ENCODE results near the gene KATNAL2.

DNA sequence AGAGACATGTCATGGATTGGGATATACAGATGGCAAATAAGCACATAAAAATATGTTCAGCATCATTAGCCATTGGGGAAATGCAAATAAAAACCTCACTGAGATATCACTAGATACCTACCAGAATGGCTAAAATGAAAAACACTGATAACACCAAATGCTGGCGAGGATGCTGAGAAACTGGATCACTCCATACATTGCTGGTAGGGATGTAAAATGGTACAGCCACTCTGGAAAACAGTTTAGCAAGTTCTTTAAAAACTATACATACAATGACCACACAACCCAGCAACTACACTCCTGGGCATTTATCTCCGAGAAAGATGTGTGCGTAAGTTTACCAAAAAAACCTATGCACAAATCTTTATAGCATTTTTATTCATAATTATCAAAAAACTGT lies 14.0 kb upstream of the KATNAL2 start:
- TF ChIP-seq EZH2 (IDR thresholded peaks at IDR 0.05; ENCODE audit: low read length, unreplicated experiment), result no peak
- TF ChIP-seq, protein P1, sequence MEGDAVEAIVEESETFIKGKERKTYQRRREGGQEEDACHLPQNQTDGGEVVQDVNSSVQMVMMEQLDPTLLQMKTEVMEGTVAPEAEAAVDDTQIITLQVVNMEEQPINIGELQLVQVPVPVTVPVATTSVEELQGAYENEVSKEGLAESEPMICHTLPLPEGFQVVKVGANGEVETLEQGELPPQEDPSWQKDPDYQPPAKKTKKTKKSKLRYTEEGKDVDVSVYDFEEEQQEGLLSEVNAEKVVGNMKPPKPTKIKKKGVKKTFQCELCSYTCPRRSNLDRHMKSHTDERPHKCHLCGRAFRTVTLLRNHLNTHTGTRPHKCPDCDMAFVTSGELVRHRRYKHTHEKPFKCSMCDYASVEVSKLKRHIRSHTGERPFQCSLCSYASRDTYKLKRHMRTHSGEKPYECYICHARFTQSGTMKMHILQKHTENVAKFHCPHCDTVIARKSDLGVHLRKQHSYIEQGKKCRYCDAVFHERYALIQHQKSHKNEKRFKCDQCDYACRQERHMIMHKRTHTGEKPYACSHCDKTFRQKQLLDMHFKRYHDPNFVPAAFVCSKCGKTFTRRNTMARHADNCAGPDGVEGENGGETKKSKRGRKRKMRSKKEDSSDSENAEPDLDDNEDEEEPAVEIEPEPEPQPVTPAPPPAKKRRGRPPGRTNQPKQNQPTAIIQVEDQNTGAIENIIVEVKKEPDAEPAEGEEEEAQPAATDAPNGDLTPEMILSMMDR (conservative IDR thresholded peaks at IDR 0.05; ENCODE audit: low read depth, low read length), result no peak
- TF ChIP-seq EZH2phosphoT487 (IDR thresholded peaks at IDR 0.05; ENCODE audit: borderline replicate concordance, low read length), result no peak

Data from PC-3 (cell line).